H9 (cell line): ENCODE results near the gene MIER2. TPM values are rescaled to one million over a fixed set of nuclear protein-coding genes. Genes with fewer than 3 reads are reported as not detected.

Experiments used
- DNase-seq: peaks from one replicate; pipeline ENCODE4 v3.0.0-alpha.2; 2017
- H2AFZ ChIP-seq: one replicate; pipeline ENCODE4 v1.6.1; 2013; ENCODE audit warnings: mild to moderate bottlenecking, low read length, control low read depth, moderate library complexity
- H2AK5ac ChIP-seq: 2 replicates; pipeline ENCODE4 v1.6.1; 2013; ENCODE audit warnings: low read length, control low read depth, mixed read lengths; ENCODE audit not compliant: insufficient read length
- H2BK120ac ChIP-seq: one replicate; pipeline ENCODE4 v1.6.1; 2013; ENCODE audit warnings: low read depth, mild to moderate bottlenecking, low read length, control low read depth, inconsistent platforms; ENCODE audit not compliant: poor library complexity, severe bottlenecking
- H2BK12ac ChIP-seq: 2 replicates; pipeline ENCODE4 v1.6.1; 2013; ENCODE audit warnings: low read length, control low read depth, mixed read lengths, low read depth; ENCODE audit not compliant: insufficient read length
- H2BK15ac ChIP-seq: 2 replicates; pipeline ENCODE4 v1.6.1; 2013; ENCODE audit warnings: low read depth, low read length, control low read depth
- H2BK20ac ChIP-seq: one replicate; pipeline ENCODE4 v1.6.1; 2013; ENCODE audit warnings: low read depth, mild to moderate bottlenecking, low read length, control low read depth, inconsistent platforms; ENCODE audit not compliant: poor library complexity, severe bottlenecking
- H2BK5ac ChIP-seq: 2 replicates; pipeline ENCODE4 v1.6.1; 2013; ENCODE audit warnings: low read length, control low read depth, mixed read lengths; ENCODE audit not compliant: insufficient read length
- H3K14ac ChIP-seq: 2 replicates; pipeline ENCODE4 v1.6.1; 2013; ENCODE audit warnings: low read length, control low read depth; ENCODE audit not compliant: insufficient read depth
- H3K18ac ChIP-seq: 2 replicates; pipeline ENCODE4 v1.6.1; 2013; ENCODE audit warnings: low read depth, mild to moderate bottlenecking, mixed read lengths, low read length, control low read depth; ENCODE audit not compliant: insufficient read length
- H3K23ac ChIP-seq: 2 replicates; pipeline ENCODE4 v1.6.1; 2013; ENCODE audit warnings: low read length, control low read depth, mixed read lengths, low read depth; ENCODE audit not compliant: insufficient read length
- H3K23me2 ChIP-seq: 2 replicates; pipeline ENCODE4 v1.6.1; 2013; ENCODE audit warnings: low read depth, mild to moderate bottlenecking, mixed read lengths, low read length, control low read depth; ENCODE audit not compliant: insufficient read length, poor library complexity, severe bottlenecking
- H3K27ac ChIP-seq: 2 replicates; pipeline ENCODE4 v1.5.1; 2013; ENCODE audit warnings: low read length, control low read depth, mixed read lengths, low read depth; ENCODE audit not compliant: insufficient read length
- H3K27me3 ChIP-seq: 2 replicates; pipeline ENCODE4 v1.6.1; 2013; ENCODE audit warnings: low read length, control low read depth, inconsistent platforms; ENCODE audit not compliant: insufficient read depth
- H3K4ac ChIP-seq: 2 replicates; pipeline ENCODE4 v1.6.1; 2013; ENCODE audit warnings: low read depth, mild to moderate bottlenecking, control low read depth, inconsistent platforms, low read length, moderate library complexity
- H3K4me1 ChIP-seq: 2 replicates; pipeline ENCODE4 v1.6.1; 2013; ENCODE audit warnings: low read length, control low read depth, inconsistent platforms; ENCODE audit not compliant: insufficient read depth
- H3K4me2 ChIP-seq: 2 replicates; pipeline ENCODE4 v1.6.1; 2013; ENCODE audit warnings: low read length, control low read depth, mixed read lengths; ENCODE audit not compliant: insufficient read length, insufficient read depth
- H3K56ac ChIP-seq: 2 replicates; pipeline ENCODE4 v1.6.1; 2013; ENCODE audit warnings: low read depth, mild to moderate bottlenecking, mixed read lengths, low read length, control low read depth; ENCODE audit not compliant: insufficient read length
- H3K79me1 ChIP-seq: 2 replicates; pipeline ENCODE4 v1.6.1; 2013; ENCODE audit warnings: low read depth, mild to moderate bottlenecking, moderate library complexity, low read length, control low read depth, inconsistent platforms; ENCODE audit not compliant: insufficient read depth, poor library complexity, severe bottlenecking
- H3K79me2 ChIP-seq: 2 replicates; pipeline ENCODE4 v1.6.1; 2013; ENCODE audit warnings: low read length, control low read depth, inconsistent platforms; ENCODE audit not compliant: insufficient read depth
- H3K9ac ChIP-seq: 2 replicates; pipeline ENCODE4 v1.6.1; 2013; ENCODE audit warnings: low read length, control low read depth, mixed read lengths; ENCODE audit not compliant: insufficient read length; ENCODE audit errors: extremely low read depth
- H3K9me3 ChIP-seq: one replicate; pipeline ENCODE4 v1.6.1; 2013; ENCODE audit warnings: low read depth, low read length, inconsistent platforms; ENCODE audit not compliant: control insufficient read depth
- H3T11ph ChIP-seq: one replicate; pipeline ENCODE4 v1.6.1; 2013; ENCODE audit warnings: mild to moderate bottlenecking, low read length, control low read depth, inconsistent platforms
- H4K20me1 ChIP-seq: one replicate; pipeline ENCODE4 v1.6.1; 2013; ENCODE audit not compliant: control insufficient read depth, insufficient read length, insufficient read depth
- H4K5ac ChIP-seq: 2 replicates; pipeline ENCODE4 v1.6.1; 2013; ENCODE audit warnings: low read depth, mild to moderate bottlenecking, mixed read lengths, low read length, control low read depth; ENCODE audit not compliant: insufficient read length
- H4K8ac ChIP-seq: replicated peaks from 2 replicates; pipeline ENCODE4 v1.6.1; 2013; ENCODE audit warnings: low read length, control low read depth, mixed read lengths, low read depth; ENCODE audit not compliant: insufficient read length
- H4K91ac ChIP-seq: 2 replicates; pipeline ENCODE4 v1.6.1; 2013; ENCODE audit warnings: low read depth, mild to moderate bottlenecking, moderate library complexity, mixed read lengths, low read length, control low read depth; ENCODE audit not compliant: insufficient read length
- H3K27ac Mint-ChIP-seq, 3 experiments: 2 replicates in 2 of 3; 3 replicates in 1 of 3; pipeline ENCODE4 v1.8.0; 2020 to 2021; ENCODE audit warnings: mixed read lengths in 3 of 3, mild to moderate bottlenecking in 1 of 3, moderate library complexity in 1 of 3
- H3K27me3 Mint-ChIP-seq: 2 replicates; pipeline ENCODE4 v1.8.0; 2021; ENCODE audit warnings: low read depth, mild to moderate bottlenecking, moderate library complexity, mixed read lengths
- H3K36me3 Mint-ChIP-seq, 3 experiments: 2 replicates in 2 of 3; 3 replicates in 1 of 3; pipeline ENCODE4 v1.8.0; 2020 to 2021; ENCODE audit warnings: low read depth in 3 of 3, mixed read lengths in 3 of 3; ENCODE audit not compliant: insufficient read depth in 1 of 3
- H3K4me1 Mint-ChIP-seq, 2 experiments: 2 replicates each; pipeline ENCODE4 v1.8.0; 2020; ENCODE audit warnings: mixed read lengths in 2 of 2
- H3K4me3 Mint-ChIP-seq, 2 experiments: 2 replicates in 1 of 2; 3 replicates in 1 of 2; pipeline ENCODE4 v1.8.0; 2020 to 2021; ENCODE audit warnings: mild to moderate bottlenecking in 2 of 2, mixed read lengths in 2 of 2, moderate library complexity in 1 of 2
- H3K9me3 Mint-ChIP-seq, 2 experiments: 2 replicates in 1 of 2; 3 replicates in 1 of 2; pipeline ENCODE4 v1.8.0; 2020; ENCODE audit warnings: mild to moderate bottlenecking in 2 of 2, mixed read lengths in 2 of 2, moderate library complexity in 1 of 2
- WGBS: extraction: QIAGEN DNeasy Blood & Tissue Kit; methylation state at CpG from one replicate; pipeline ENCODE4 v1.1.7; 2013; ENCODE audit warnings: missing lambda C conversion rate, low lambda C conversion rate, mixed read lengths; ENCODE audit not compliant: insufficient read length; ENCODE audit errors: extremely low coverage; 5-methylcytosine and 5-hydroxymethylcytosine counted together
- total RNA-seq: library from RNA; stranded (reverse); gene quantifications from 2 replicates; pipeline ENCODE4 v1.2.1, GENCODE V29; 2021
- TF ChIP-seq, protein P1 (sequence below): fragments of 200-600 bp; sonication (generic); conservative IDR thresholded peaks from 3 replicates; pipeline ENCODE4 v1.8.0; 2021; ENCODE audit warnings: antibody characterized with exemption, mild to moderate bottlenecking

Gene MIER2
- total RNA-seq, 1 experiment from 2014 or later, result 60.5 TPM

DNA sequence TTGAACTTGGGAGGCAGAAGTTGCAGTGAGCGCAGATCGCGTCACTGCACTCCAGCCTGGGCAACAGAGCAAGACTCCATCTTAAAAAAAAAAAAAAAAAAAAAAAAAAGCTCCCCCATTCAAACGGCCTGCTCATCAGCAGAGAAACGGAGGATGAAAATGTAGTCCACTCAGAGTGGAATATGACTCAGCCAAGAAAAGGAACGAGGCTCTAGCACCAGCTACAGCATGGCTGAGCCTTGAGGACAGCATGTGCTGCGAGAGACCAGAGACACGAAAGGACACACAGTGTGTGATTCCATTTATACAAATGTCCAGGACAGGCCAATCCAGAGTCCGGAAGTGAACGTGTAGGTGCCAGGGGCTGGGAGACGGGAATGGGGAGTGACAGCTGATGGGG, 18.1 kb upstream of the MIER2 start:
- DNase-seq, result no peak
- TF ChIP-seq, protein P1, sequence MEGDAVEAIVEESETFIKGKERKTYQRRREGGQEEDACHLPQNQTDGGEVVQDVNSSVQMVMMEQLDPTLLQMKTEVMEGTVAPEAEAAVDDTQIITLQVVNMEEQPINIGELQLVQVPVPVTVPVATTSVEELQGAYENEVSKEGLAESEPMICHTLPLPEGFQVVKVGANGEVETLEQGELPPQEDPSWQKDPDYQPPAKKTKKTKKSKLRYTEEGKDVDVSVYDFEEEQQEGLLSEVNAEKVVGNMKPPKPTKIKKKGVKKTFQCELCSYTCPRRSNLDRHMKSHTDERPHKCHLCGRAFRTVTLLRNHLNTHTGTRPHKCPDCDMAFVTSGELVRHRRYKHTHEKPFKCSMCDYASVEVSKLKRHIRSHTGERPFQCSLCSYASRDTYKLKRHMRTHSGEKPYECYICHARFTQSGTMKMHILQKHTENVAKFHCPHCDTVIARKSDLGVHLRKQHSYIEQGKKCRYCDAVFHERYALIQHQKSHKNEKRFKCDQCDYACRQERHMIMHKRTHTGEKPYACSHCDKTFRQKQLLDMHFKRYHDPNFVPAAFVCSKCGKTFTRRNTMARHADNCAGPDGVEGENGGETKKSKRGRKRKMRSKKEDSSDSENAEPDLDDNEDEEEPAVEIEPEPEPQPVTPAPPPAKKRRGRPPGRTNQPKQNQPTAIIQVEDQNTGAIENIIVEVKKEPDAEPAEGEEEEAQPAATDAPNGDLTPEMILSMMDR, result no peak
- Histone ChIP-seq H3K79me2 (no peaks in the 10 kb centered on the region), H2BK120ac (no peak overlapping the region), H3K9me3 (no peaks in the 10 kb centered on the region), H4K91ac (no peak overlapping the region), H2AK5ac (no peak overlapping the region), H4K20me1 (no peaks in the 10 kb centered on the region), H3K23ac (no peak overlapping the region), H2BK20ac (no peak overlapping the region), H3K79me1 (no peaks in the 10 kb centered on the region), H2BK15ac (no peak overlapping the region), H3T11ph (no peak overlapping the region), H3K27ac (no peak overlapping the region), H3K9ac (no peak overlapping the region), H3K23me2 (no peaks in the 10 kb centered on the region), H4K8ac (no peak overlapping the region), H4K5ac (no peak overlapping the region), H3K4me2 (no peak overlapping the region), H2BK12ac (no peak overlapping the region), H3K18ac (no peak overlapping the region), H3K14ac (no peak overlapping the region), H2BK5ac (no peak overlapping the region), H3K56ac (no peak overlapping the region), H3K4me1 (no peaks in the 10 kb centered on the region), H3K27me3 (no peaks in the 10 kb centered on the region; the same call in 1 of the 2 replicates), H3K4ac (no peak overlapping the region), H2AFZ (no peak overlapping the region)
- Mint-ChIP-seq H3K4me1 (peaks cover 0 to 5% of the 10 kb centered on the region in 2 experiments; a peak in 2 of 4 replicates), H3K27me3 (peaks cover 23% of the 10 kb centered on the region), H3K27ac (no peak overlapping the region), H3K9me3 (peaks cover 3 to 8% of the 10 kb centered on the region in 2 experiments; a peak in 2 of 5 replicates), H3K4me3 (no peak overlapping the region), H3K36me3 (no peaks in the 10 kb centered on the region; a peak in 1 of 7 replicates)
- WGBS, result no CpG with 5 or more reads among the region's 11 CpGs
